ENCODE measurements around the gene COL28A1.

GRCh38 chr7:7408001-7408770, 127.5 kb downstream of the COL28A1 start:
- TF ChIP-seq CTCF (conservative IDR thresholded peaks at IDR 0.05 in 1 of 2, IDR thresholded peaks at IDR 0.05 in 1 of 2; ENCODE audit: extremely low read depth in 1 of 2, insufficient read depth in 1 of 2, low read depth in 1 of 2, low read length in 2 of 2) (no peak), EZH2 (IDR thresholded peaks at IDR 0.05; ENCODE audit: borderline replicate concordance, low read length) (no peak)
